GM23248 (cell line): ENCODE data around the gene PRKCE. TPM values are rescaled to one million over a fixed set of nuclear protein-coding genes. Genes with fewer than 3 reads are reported as not detected.

Source experiments
- DNase-seq: peaks from one replicate; pipeline ENCODE4 v3.0.0-alpha.2; 2015
- H2AFZ ChIP-seq: fragments of 200-600 bp; sonication (generic); 2 replicates; pipeline ENCODE4 v1.6.1; 2016; ENCODE audit warnings: antibody characterized with exemption
- H3F3A ChIP-seq: fragments of 200-600 bp; sonication (generic); 2 replicates; pipeline ENCODE4 v1.6.1; 2016; ENCODE audit warnings: mild to moderate bottlenecking, antibody characterized with exemption, mixed run types; ENCODE audit not compliant: insufficient read depth
- H3K27ac ChIP-seq: fragments of 200-600 bp; sonication (generic); 2 replicates; pipeline ENCODE4 v1.5.1; 2016; ENCODE audit warnings: mild to moderate bottlenecking
- H3K27me3 ChIP-seq: fragments of 200-600 bp; sonication (generic); replicated peaks from 2 replicates; pipeline ENCODE4 v1.6.1; 2016; ENCODE audit warnings: mild to moderate bottlenecking; ENCODE audit not compliant: insufficient read depth
- H3K36me3 ChIP-seq: fragments of 200-600 bp; sonication (generic); 2 replicates; pipeline ENCODE4 v1.6.1; 2016; ENCODE audit warnings: low read depth, mild to moderate bottlenecking
- H3K4me1 ChIP-seq: fragments of 200-600 bp; sonication (generic); 2 replicates; pipeline ENCODE4 v1.6.1; 2016; ENCODE audit warnings: mild to moderate bottlenecking; ENCODE audit not compliant: insufficient read depth
- H3K4me2 ChIP-seq: fragments of 200-600 bp; sonication (generic); one replicate; pipeline ENCODE4 v1.6.1; 2016; ENCODE audit warnings: mild to moderate bottlenecking; ENCODE audit not compliant: unreplicated experiment
- H3K4me3 ChIP-seq: fragments of 200-600 bp; sonication (generic); 2 replicates; pipeline ENCODE4 v1.5.1; 2016; ENCODE audit warnings: mild to moderate bottlenecking
- H3K79me2 ChIP-seq: fragments of 200-600 bp; sonication (generic); 2 replicates; pipeline ENCODE4 v1.6.1; 2016; ENCODE audit warnings: mild to moderate bottlenecking; ENCODE audit not compliant: insufficient read depth
- H3K9ac ChIP-seq: fragments of 200-600 bp; sonication (generic); 2 replicates; pipeline ENCODE4 v1.6.1; 2016; ENCODE audit warnings: mild to moderate bottlenecking
- H3K9me2 ChIP-seq: fragments of 200-600 bp; sonication (generic); 2 replicates; pipeline ENCODE4 v1.6.1; 2016; ENCODE audit warnings: mixed run types, mild to moderate bottlenecking, moderate library complexity; ENCODE audit not compliant: insufficient read depth
- H3K9me3 ChIP-seq: fragments of 200-600 bp; sonication (generic); one replicate; pipeline ENCODE4 v1.6.1; 2017; ENCODE audit warnings: low read depth
- H4K20me1 ChIP-seq: fragments of 200-600 bp; sonication (generic); 2 replicates; pipeline ENCODE4 v1.6.0; 2016; ENCODE audit not compliant: insufficient read depth
- EZH2 ChIP-seq: fragments of 200-600 bp; sonication (generic); IDR thresholded peaks from 2 replicates; pipeline ENCODE4 v1.6.1; 2018; ENCODE audit warnings: antibody characterized with exemption, mild to moderate bottlenecking; ENCODE audit not compliant: insufficient read depth, poor library complexity, severe bottlenecking
- EZH2phosphoT487 ChIP-seq: fragments of 200-600 bp; sonication (generic); IDR thresholded peaks from 2 replicates; pipeline ENCODE4 v1.6.1; 2018; ENCODE audit warnings: antibody characterized with exemption, moderate library complexity, mild to moderate bottlenecking, low read depth; ENCODE audit not compliant: insufficient read depth
- WGBS, 2 experiments: methylation state at CpG; one replicate each; pipeline ENCODE4 v1.1.6; 2015 to 2017; ENCODE audit warnings: low lambda C conversion rate in 2 of 2, low coverage in 1 of 2; ENCODE audit errors: missing lambda C conversion rate in 2 of 2; 5-methylcytosine and 5-hydroxymethylcytosine counted together
- in situ Hi-C: fragments of 300-500 bp; cut with MboI; formaldehyde crosslinking; loops from 2 replicates; pipeline ENCODE4 v1.15.0; 2020
- polyA plus RNA-seq: library from polyadenylated mRNA; unstranded; fragments of >200 nt; fragmentation: Nextera tagmentation; extraction: Ambion mirVana; gene quantifications from 2 replicates; pipeline ENCODE4 v1.2.1, GENCODE V29; 2016
- total RNA-seq: library from RNA; depleted of rRNA; stranded (reverse); fragments of >200 nt; shearing (Covaris generic); gene quantifications from 2 replicates; pipeline ENCODE4 v1.2.3, GENCODE V29; 2014

Gene PRKCE
- total and polyA plus RNA-seq, 2 experiments from 2014 or later = 5.9 to 7.0 TPM

- no peaks in the 10 kb centered on the region for H3K9me3 ChIP-seq
- no peak for TF ChIP-seq EZH2
- no peak for TF ChIP-seq EZH2phosphoT487
- no peak overlapping the region for H3K4me3 ChIP-seq
- H3K9ac ChIP-seq = no peak overlapping the region
- WGBS, 2 experiments = 59 to 69% methylated on average over 5 of the region's 5 CpGs
- H3K36me3 ChIP-seq = no peaks in the 10 kb centered on the region
- H2AFZ ChIP-seq = no peak overlapping the region
- peak; percentile 61 for DNase-seq
- H3F3A ChIP-seq = peaks cover 8% of the 10 kb centered on the region; the same call in 1 of the 2 replicates
- in situ Hi-C loops = no loop called here
- H3K27ac ChIP-seq = no peak overlapping the region
- H3K9me2 ChIP-seq = no peaks in the 10 kb centered on the region
- H3K79me2 ChIP-seq = peaks cover 33% of the 10 kb centered on the region
- H4K20me1 ChIP-seq = no peaks in the 10 kb centered on the region
- no peaks in the 10 kb centered on the region for H3K27me3 ChIP-seq
- no peak overlapping the region for H3K4me2 ChIP-seq
- peaks cover 19% of the 10 kb centered on the region for H3K4me1 ChIP-seq
Observed at GRCh38 chr2:45872211-45872610, 220.7 kb downstream of the PRKCE start.

- peaks cover 2% of the 10 kb centered on the region; the same call in 1 of the 2 replicates for H3F3A ChIP-seq
- peaks cover 33% of the 10 kb centered on the region for H3K79me2 ChIP-seq
- H2AFZ ChIP-seq = no peak overlapping the region
- H3K4me1 ChIP-seq = peaks cover 11% of the 10 kb centered on the region
- H3K4me3 ChIP-seq = no peak overlapping the region
- no peak for DNase-seq
- no peak overlapping the region for H3K4me2 ChIP-seq
- H3K9ac ChIP-seq = no peak overlapping the region
- WGBS, 2 experiments = 45 to 53% methylated on average over 3 of the region's 3 CpGs
- in situ Hi-C loops = no loop called here
- H3K36me3 ChIP-seq = no peaks in the 10 kb centered on the region
- TF ChIP-seq EZH2phosphoT487 (no peak), EZH2 (no peak)
- H3K9me2 ChIP-seq = no peaks in the 10 kb centered on the region
- no peaks in the 10 kb centered on the region for H4K20me1 ChIP-seq
- H3K27me3 ChIP-seq = no peaks in the 10 kb centered on the region
- no peak overlapping the region for H3K27ac ChIP-seq
- no peaks in the 10 kb centered on the region for H3K9me3 ChIP-seq
Observed at GRCh38 chr2:45874344-45874743, 222.9 kb downstream of the PRKCE start.

- in situ Hi-C loops = no loop called here
- H3K9me3 ChIP-seq = no peaks in the 10 kb centered on the region
- no peaks in the 10 kb centered on the region for H4K20me1 ChIP-seq
- H3K4me2 ChIP-seq = no peak overlapping the region
- no peaks in the 10 kb centered on the region for H3F3A ChIP-seq
- no peaks in the 10 kb centered on the region for H3K27me3 ChIP-seq
- WGBS, 2 experiments = 67 to 81% methylated on average over 2 of the region's 2 CpGs
- H3K4me1 ChIP-seq = peaks cover 10% of the 10 kb centered on the region
- H3K79me2 ChIP-seq = peaks cover 19% of the 10 kb centered on the region
- DNase-seq = no peak
- H3K9ac ChIP-seq = no peak overlapping the region
- no peak overlapping the region for H2AFZ ChIP-seq
- no peak for TF ChIP-seq EZH2phosphoT487
- TF ChIP-seq EZH2 = no peak
- H3K27ac ChIP-seq = no peak overlapping the region
- no peaks in the 10 kb centered on the region for H3K36me3 ChIP-seq
- no peaks in the 10 kb centered on the region for H3K9me2 ChIP-seq
- no peak overlapping the region for H3K4me3 ChIP-seq
Observed at GRCh38 chr2:45876611-45877010, 225.1 kb downstream of the PRKCE start.

DNA sequence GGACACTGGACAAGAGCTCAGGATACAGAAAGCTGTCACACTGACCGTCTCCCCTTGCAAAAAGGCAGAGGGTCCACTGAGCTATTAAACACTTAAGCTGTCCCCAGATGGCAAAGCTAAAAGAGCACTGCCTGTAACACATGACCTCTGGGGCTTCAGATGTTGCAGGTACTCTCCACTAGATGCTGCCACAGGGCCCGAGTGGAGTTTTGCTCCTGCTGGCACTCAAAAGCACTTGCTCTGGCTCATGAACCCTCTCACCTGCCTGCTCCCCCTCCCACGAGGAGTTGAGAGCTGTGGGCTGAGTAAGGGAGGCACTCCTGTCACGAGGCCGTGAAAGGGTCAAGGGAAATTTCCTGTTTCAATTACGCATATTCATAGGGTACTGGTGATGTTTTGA lies 227.9 kb downstream of the PRKCE start:
- Histone ChIP-seq H2AFZ (no peak overlapping the region), H3K27me3 (no peaks in the 10 kb centered on the region), H3K27ac (no peak overlapping the region), H3K4me2 (no peak overlapping the region), H3F3A (no peaks in the 10 kb centered on the region), H3K4me3 (no peak overlapping the region), H3K36me3 (no peaks in the 10 kb centered on the region), H3K79me2 (peaks cover 19% of the 10 kb centered on the region), H3K9me2 (no peaks in the 10 kb centered on the region), H3K9me3 (no peaks in the 10 kb centered on the region), H3K9ac (no peak overlapping the region), H3K4me1 (peaks cover 18% of the 10 kb centered on the region), H4K20me1 (no peaks in the 10 kb centered on the region)
- TF ChIP-seq EZH2 (no peak), EZH2phosphoT487 (no peak)
- in situ Hi-C loops = no loop called here
- no peak for DNase-seq
- 79 to 81% methylated on average over 6 of the region's 6 CpGs for WGBS, 2 experiments

- Histone ChIP-seq H3K4me1 (peaks cover 21% of the 10 kb centered on the region), H3K9me2 (no peaks in the 10 kb centered on the region), H3K27me3 (no peaks in the 10 kb centered on the region), H3K9ac (no peak overlapping the region), H3K4me2 (no peak overlapping the region), H3K79me2 (peaks cover 15% of the 10 kb centered on the region), H3K9me3 (no peaks in the 10 kb centered on the region), H4K20me1 (no peaks in the 10 kb centered on the region), H2AFZ (no peak overlapping the region), H3K36me3 (no peaks in the 10 kb centered on the region), H3F3A (no peaks in the 10 kb centered on the region), H3K4me3 (no peak overlapping the region), H3K27ac (no peak overlapping the region)
- no peak for DNase-seq
- in situ Hi-C loops = no loop called here
- TF ChIP-seq EZH2phosphoT487 (no peak), EZH2 (no peak)
- WGBS, 2 experiments = 94 to 98% methylated on average over 2 of the region's 2 CpGs
Observed at GRCh38 chr2:45879936-45880335, 228.5 kb downstream of the PRKCE start.
